Activated naive CD4-positive, alpha-beta T cell treated with anti-CD3 and anti-CD28 coated beads, Interleukin-2, amount 50 U/mL, for 16 hours (primary cell): ENCODE results near the gene DES.
"Not testable (repeated sequence)": the region's sequence is repeated elsewhere in the genome, so short reads cannot be mapped to it uniquely, and the experiment has no call there.

Experiments used
- DNase-seq: peaks from one replicate; pipeline ENCODE4 v3.0.0-alpha.2; 2020

The DES gene

GRCh38 chr2:219400562-219400961 lies 17.6 kb upstream of the DES start:
- DNase-seq = no peak

- no peak for DNase-seq
These were observed 16.6 kb upstream of the DES start for GRCh38 chr2:219401606-219402005.

DNA sequence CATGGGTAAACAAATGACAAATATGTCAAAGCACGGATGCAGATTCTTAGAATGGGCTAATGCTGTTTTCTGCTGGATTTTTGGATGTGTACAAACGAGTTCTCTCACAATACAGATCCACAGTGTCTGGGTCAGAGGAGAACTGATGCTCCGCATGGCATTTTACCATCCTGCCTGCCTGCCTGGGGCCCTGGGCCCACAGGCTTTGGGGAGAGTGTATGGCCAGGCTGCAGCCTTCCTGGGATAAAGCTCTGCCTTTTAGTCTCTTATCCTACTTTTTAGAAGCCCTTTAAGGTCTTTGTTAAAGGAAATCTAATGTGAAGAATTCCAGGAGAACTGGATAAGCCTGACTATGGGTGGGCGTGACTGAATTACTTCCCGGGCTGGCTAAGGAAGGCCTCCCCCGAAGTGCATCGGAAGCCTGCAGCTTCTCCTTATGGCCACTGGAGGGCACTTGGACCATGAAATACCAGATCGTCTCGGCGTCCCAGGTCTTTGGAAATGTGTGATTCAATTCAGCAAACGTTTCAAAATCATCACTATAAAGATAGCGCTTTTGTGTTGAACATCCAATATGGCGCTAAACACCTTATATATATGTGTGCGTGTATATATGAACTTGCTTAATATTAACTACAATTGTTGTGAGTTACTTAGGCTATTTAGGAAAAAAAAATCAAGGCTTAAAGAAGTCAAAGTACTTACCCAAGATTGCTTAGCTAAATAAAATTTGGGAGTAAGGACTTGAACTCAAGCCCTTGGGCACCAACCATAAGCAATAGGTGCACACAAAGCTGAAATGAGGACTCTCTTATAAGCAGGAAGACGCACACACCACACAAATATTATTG lies 15.3 kb upstream of the DES start:
- DNase-seq = peak; percentile 54

GRCh38 chr2:219403861-219404260 lies 14.3 kb upstream of the DES start:
- DNase-seq = no peak

DNA sequence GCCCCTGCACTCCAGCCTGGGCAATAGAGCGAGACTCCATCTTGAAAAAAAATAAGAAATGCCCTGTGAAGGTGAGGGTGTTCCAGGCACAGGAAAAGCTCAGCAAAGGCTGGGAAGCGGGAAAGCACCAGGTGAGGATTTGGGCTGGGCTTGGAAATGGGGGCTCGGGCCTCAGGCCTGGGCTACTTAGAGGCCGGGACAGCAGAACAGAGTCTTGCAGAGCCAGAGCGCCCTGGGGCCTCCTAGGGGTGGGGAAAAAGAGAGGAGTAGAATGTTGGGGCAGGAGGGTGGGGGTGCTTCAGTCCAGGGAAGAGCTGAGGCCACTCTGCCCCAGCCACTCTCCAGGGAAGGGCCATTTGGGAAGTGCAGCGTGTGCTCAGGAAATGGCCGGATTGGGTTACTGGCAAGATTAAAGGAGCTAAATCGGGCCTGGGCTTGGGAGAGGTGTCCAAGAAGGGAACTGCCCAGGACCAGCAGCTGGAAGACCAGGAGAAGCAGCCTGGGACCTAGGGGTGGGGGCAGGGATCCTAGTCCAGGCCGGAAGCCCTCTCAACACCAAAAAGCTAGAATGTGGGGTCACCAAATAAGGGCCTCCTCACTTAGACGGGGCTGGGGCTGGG lies 13.8 kb upstream of the DES start:
- no peak for DNase-seq

GRCh38 chr2:219404954-219405353 lies 13.2 kb upstream of the DES start:
- no peak for DNase-seq

DNA sequence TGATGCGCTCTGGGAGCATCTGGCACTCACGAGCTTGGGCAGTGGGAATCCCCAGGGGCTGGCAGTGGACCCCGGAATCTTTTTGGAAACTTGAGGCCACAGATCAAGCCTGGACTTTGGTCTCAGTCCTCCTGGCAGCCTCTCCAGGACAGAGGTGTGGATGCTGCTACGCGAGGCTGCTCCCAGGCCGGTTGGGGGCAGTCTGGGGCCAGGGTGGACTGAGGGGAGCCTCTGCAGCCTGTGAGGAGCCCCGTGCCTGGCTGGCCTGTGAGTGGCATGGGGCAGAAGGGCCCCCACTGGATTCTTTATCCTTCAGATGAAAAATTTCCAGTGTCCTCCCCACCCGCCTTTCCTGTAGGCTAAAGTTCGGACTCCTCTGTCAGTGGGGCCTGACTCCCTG lies 12.7 kb upstream of the DES start:
- DNase-seq = no peak

DNA sequence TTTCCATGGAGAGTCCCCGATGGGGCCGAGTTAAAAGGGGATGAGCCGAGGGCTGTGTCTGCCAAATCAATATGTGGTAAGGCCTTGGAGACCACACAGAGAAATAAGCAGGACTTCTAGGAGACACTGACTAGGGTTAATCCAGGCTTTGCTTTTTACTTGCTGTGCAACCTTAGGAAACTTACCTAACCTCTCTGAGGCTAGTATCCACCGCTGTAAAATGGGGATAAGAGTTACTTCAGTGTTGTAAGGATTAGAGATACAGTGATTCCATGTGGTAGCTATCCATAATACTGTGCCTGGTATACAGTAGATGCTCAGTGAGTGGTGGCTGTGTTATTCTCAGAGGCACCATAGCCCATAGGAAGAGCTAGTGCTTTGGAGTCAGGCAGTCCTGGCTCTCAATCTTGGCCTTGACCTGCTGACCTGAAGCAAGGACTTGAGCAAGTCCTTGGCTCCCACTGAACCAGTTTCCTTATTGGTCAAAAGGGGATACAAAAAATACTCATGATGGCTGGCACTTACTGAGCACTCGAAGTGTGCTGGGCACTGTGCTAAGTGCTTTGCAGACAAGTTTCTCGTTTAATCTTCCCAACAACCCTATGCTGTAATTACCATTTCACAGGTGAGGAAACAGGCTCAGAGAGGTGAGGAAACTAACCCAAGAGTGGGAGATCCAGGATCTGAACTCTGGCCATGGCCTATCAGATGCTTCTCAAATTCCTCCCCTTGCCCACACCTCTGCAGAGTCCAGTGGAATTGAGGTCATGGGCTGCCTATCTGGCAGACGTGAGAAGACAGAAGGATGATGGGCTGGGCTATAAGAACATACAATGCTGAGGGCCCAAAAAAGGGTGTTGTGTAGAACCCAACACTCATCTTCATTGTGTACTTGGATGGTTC lies 12.0 kb upstream of the DES start:
- no peak for DNase-seq

- DNase-seq = no peak
These were observed 11.3 kb upstream of the DES start for GRCh38 chr2:219406861-219407230.

DNA sequence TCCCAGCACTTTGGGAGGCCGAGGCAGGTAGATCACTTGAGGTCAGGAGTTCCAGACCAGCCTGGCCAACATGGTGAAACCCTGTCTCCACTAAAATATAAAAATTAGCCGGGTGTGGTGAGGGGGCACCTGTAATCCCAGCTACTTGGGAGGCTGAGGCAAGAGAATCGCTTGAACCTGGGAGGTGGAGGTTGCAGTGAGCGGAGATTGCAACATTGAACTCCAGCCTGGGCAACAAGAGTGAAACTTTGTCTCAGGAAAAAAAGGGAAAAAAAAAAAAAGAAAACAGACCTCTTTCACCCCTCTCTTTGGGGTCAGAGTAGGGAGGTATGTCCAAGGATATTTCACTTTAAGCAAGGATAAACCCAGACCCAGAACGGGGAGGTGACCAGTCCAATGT lies 10.8 kb upstream of the DES start:
- not testable (repeated sequence) for DNase-seq

DNA sequence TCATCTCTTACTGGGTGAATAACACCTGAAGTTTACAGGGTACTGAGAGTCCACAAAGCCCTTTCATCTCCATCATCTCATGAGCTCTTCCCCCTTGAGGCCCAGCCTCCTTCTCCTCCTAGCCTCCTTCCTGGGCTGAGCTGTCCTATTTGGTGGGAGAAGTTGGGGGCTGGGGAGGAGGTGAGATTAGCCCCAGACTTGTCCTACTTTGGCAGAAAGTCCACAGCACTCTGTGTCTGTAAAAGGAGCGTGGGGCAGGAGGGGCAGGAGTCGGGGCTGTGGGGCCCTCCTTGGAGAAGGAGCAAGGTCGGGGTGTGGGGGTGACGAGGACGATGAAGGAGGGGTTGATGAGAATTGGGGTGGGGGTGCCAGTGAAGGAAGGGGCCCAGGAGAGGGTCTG lies 10.0 kb upstream of the DES start:
- DNase-seq = no peak

DNA sequence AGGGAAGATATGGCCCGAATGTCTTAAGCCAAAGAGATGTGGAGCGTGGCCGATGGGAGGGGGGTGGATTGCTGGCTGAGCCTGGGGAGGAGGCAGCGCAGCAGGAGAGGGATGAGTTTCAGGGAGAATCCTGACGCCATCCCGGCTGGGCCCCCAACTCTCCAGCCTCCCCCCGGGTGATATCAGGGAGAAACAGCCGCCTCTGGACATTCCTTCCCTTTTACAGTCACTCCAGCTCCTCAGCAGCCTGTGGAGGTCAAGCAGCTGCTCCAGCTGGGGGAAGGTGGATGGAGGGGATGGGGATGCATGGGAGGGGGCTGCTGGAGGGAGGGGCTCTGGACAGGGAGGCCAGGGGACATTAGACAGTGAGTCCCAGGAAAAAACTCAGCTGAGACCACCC lies 9.5 kb upstream of the DES start:
- no peak for DNase-seq

DNA sequence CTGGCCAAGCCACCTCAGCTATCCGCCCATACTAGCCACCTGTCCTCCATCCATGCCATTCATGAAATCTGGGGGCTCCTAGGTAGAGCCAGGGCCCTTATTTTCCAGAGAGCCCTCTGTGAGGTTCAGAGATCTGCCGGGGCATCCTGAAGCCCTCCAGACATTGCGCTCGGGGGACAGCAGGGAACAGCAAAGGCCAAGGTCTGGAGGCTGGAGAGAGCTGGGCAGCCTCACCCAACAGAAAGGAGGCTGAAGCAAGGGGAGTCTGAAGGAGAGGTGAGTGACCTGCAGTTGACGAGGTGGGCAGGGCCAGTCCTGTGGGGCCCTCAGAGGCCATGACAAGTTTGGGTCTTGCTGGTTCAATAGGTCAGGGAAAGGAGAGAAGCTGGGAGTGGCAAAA lies 8.6 kb upstream of the DES start:
- DNase-seq = no peak

GRCh38 chr2:219410390-219410789 lies 7.8 kb upstream of the DES start:
- DNase-seq = no peak

- no peak for DNase-seq
These were observed 3.3 kb upstream of the DES start for GRCh38 chr2:219414857-219415256.

- DNase-seq = no peak
These were observed 2.5 kb upstream of the DES start for GRCh38 chr2:219415580-219416234.

- DNase-seq = no peak
These were observed 2.0 kb upstream of the DES start for GRCh38 chr2:219416235-219416602.

DNA sequence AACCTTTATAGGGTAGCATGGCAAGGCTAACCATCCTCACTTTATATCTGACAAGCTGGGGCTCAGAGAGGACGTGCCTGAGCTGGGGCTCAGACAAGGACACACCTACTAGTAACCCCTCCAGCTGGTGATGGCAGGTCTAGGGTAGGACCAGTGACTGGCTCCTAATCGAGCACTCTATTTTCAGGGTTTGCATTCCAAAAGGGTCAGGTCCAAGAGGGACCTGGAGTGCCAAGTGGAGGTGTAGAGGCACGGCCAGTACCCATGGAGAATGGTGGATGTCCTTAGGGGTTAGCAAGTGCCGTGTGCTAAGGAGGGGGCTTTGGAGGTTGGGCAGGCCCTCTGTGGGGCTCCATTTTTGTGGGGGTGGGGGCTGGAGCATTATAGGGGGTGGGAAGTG lies 1.2 kb upstream of the DES start:
- no peak for DNase-seq

GRCh38 chr2:219417374-219417773 lies 803 bp upstream of the DES start:
- no peak for DNase-seq

DNA sequence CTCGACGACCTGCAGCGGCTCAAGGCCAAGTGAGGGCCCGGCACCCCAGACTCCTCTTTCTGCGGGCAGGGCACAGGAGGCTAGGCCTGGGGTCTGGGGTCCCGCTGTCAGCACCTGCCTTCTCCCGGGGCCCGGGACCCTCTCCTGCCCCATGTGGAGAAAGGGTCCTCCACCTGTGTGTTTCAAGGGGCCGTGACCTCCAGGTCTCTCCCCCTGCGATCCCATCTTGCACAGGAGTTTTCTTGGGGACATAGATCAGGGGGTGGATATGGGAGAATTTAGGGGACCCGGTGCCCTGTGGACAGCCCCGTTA lies 791 bp downstream of the DES start:
- no peak for DNase-seq

GRCh38 chr2:219419331-219420197 lies 1.4 kb downstream of the DES start:
- no peak for DNase-seq

- DNase-seq = no peak
These were observed 2.5 kb downstream of the DES start for GRCh38 chr2:219420687-219421086.
